PC-9 (cell line): ENCODE results near the gene SLC22A23.

Experiments used
- CTCF ChIP-seq: fragments of 200-600 bp; sonication (generic); conservative IDR thresholded peaks from 2 replicates; pipeline ENCODE4 v1.6.1; 2017; ENCODE audit warnings: mixed run types, antibody characterized with exemption, mild to moderate bottlenecking, moderate library complexity
- EZH2 ChIP-seq: fragments of 200-600 bp; sonication (generic); IDR thresholded peaks from 2 replicates; pipeline ENCODE4 v1.8.0; 2017; ENCODE audit warnings: antibody characterized with exemption, low read depth

GRCh38 chr6:3489961-3490624, 33.2 kb upstream of the SLC22A23 start:
- TF ChIP-seq CTCF: no peak
- TF ChIP-seq EZH2: no peak
